GM13976 (cell line): ENCODE results near the gene TBX1.
"Not testable (repeated sequence)": the region's sequence is repeated elsewhere in the genome, so short reads cannot be mapped to it uniquely, and the experiment has no call there.

Source experiments
- DNase-seq: peaks from one replicate; pipeline ENCODE4 v3.0.0; 2012; ENCODE audit warnings: low spot score
- CTCF ChIP-seq: IDR thresholded peaks from 2 replicates; pipeline ENCODE4 v1.5.1; 2012; ENCODE audit warnings: borderline replicate concordance, mild to moderate bottlenecking; ENCODE audit not compliant: insufficient read depth; ENCODE audit errors: extremely low read depth, missing control alignments, control extremely low read depth
- in situ Hi-C: fragments of 300-500 bp; cut with MboI; formaldehyde crosslinking; loops from one replicate; pipeline ENCODE4 v1.12.0; 2022; ENCODE audit warnings: low sequenced_read_pairs, mixed read lengths, inconsistent platforms; ENCODE audit not compliant: unreplicated experiment

TBX1 gene

GRCh38 chr22:19791894-19792293 is 31.3 kb downstream of the TBX1 start:
- no peak for DNase-seq
- no peak for TF ChIP-seq CTCF
- in situ Hi-C loops: no loop called here

- in situ Hi-C loops, DNase-seq: not testable (repeated sequence)
Observed at GRCh38 chr22:19792383-19792896, 31.9 kb downstream of the TBX1 start.

GRCh38 chr22:19793161-19793560 is 32.6 kb downstream of the TBX1 start:
- in situ Hi-C loops: no loop called here
- no peak for TF ChIP-seq CTCF

GRCh38 chr22:19793661-19794310 is 33.2 kb downstream of the TBX1 start:
- TF ChIP-seq CTCF: no peak
- DNase-seq: no peak
- in situ Hi-C loops: no loop called here

More at GRCh38 chr22:19793161-19793560, 32.6 kb downstream of the TBX1 start:
- no peak for DNase-seq

GRCh38 chr22:19795617-19796008 is 35.0 kb downstream of the TBX1 start:
- TF ChIP-seq CTCF: no peak
- in situ Hi-C loops: no loop called here
- no peak for DNase-seq

- no peak for TF ChIP-seq CTCF
- no peak for DNase-seq
- in situ Hi-C loops: no loop called here
Observed at GRCh38 chr22:19796160-19796559, 35.6 kb downstream of the TBX1 start.

- TF ChIP-seq CTCF: no peak
- DNase-seq: no peak
- in situ Hi-C loops: no loop called here
Observed at GRCh38 chr22:19797086-19798002, 36.8 kb downstream of the TBX1 start.
